Gastroesophageal sphincter (tissue), 3 donors: ENCODE data around the gene LYRM4.

Source experiments
- POLR2AphosphoS5 ChIP-seq: sonication (generic); formaldehyde crosslinking; IDR thresholded peaks from one replicate; pipeline ENCODE4 v1.6.1; 2017; ENCODE audit warnings: antibody characterized with exemption
- TF ChIP-seq, protein P1 (sequence below), 4 experiments: fragments of 200-600 bp in 2 of 4; fragments of 450-650 bp in 2 of 4; sonication (generic) in 1 of 4; IDR thresholded peaks; one replicate each; pipeline ENCODE4 v1.5.1; 2017 to 2019; ENCODE audit warnings: antibody characterized with exemption in 4 of 4, mild to moderate bottlenecking in 2 of 4, moderate library complexity in 2 of 4

DNA sequence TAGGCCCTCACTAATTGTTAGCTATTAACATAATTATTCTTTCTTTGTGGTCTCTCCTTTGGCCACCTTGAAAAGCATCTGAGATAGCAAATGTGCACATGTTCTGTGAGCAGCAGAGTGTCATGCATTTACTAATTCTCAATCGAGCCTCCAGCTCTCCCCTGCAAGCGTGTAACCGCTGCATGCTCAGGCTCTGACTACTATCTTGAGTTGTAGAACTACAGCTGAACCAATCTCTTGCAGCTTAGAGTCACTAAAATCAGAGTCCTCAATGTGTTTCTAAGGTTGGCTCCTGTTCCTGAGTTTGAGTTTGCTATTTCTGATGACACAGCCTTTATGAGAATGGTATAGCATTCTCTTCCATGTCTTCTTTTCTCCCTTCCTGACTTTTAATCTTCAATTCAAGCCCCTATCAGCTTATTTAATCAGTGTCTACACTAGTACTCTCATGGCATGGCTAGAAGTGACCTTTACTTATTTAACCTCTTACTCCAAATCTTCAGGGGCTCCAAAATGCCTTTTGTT lies 110.1 kb downstream of the LYRM4 start:
- TF ChIP-seq, protein P1, sequence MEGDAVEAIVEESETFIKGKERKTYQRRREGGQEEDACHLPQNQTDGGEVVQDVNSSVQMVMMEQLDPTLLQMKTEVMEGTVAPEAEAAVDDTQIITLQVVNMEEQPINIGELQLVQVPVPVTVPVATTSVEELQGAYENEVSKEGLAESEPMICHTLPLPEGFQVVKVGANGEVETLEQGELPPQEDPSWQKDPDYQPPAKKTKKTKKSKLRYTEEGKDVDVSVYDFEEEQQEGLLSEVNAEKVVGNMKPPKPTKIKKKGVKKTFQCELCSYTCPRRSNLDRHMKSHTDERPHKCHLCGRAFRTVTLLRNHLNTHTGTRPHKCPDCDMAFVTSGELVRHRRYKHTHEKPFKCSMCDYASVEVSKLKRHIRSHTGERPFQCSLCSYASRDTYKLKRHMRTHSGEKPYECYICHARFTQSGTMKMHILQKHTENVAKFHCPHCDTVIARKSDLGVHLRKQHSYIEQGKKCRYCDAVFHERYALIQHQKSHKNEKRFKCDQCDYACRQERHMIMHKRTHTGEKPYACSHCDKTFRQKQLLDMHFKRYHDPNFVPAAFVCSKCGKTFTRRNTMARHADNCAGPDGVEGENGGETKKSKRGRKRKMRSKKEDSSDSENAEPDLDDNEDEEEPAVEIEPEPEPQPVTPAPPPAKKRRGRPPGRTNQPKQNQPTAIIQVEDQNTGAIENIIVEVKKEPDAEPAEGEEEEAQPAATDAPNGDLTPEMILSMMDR (IDR thresholded peaks at IDR 0.05), result no peak
- no peak for TF ChIP-seq POLR2AphosphoS5
